Upper lobe of right lung (tissue), 1 donor: ENCODE measurements around the gene ADRA2C. TPM values are rescaled to one million over a fixed set of nuclear protein-coding genes. Genes with fewer than 3 reads are reported as not detected.
A peak's percentile ranks its signal among the peaks of the same experiment; 100 is the strongest.

Experiments
- ATAC-seq: fragments of 200-7000 bp; cut with Tn5 transposase; one replicate; pipeline ENCODE4 v1.9.1; 2020; ENCODE audit warnings: mild to moderate bottlenecking, moderate library complexity
- DNase-seq: peaks from one replicate; pipeline ENCODE4 v3.0.0-alpha.2; 2020
- H3K27ac ChIP-seq: fragments of 200-600 bp; one replicate; pipeline ENCODE4 v1.8.0; 2022
- H3K27me3 ChIP-seq: fragments of 200-600 bp; one replicate; pipeline ENCODE4 v1.8.0; 2022; ENCODE audit warnings: mild to moderate bottlenecking
- H3K36me3 ChIP-seq: fragments of 200-600 bp; one replicate; pipeline ENCODE4 v1.8.0; 2022
- H3K4me1 ChIP-seq: fragments of 200-600 bp; one replicate; pipeline ENCODE4 v1.8.0; 2022
- H3K4me3 ChIP-seq: fragments of 200-600 bp; one replicate; pipeline ENCODE4 v1.8.0; 2022; ENCODE audit warnings: mild to moderate bottlenecking
- H3K9me3 ChIP-seq: fragments of 200-600 bp; one replicate; pipeline ENCODE4 v1.8.0; 2022
- intact Hi-C: fragments of 100-400 bp; cut with DNase I; formaldehyde crosslinking; loops from one replicate; pipeline ENCODE4 v1.11.0; 2022
- total RNA-seq: library from RNA; stranded (reverse); fragmentation: NEBNext Ultra II Directional; extraction: Animal tissue kit (Norgen Biotek cat#: 25700); gene quantifications from one replicate; pipeline ENCODE4 v1.2.1, GENCODE V29; 2021
- TF ChIP-seq, protein P1 (sequence below): fragments of 200-600 bp; IDR thresholded peaks from one replicate; pipeline ENCODE4 v1.8.0; 2022; ENCODE audit warnings: antibody characterized with exemption
- donor health status: DM: no; HTN: yes; CAD: no; lungs with severe emphysema.

The ADRA2C gene
- total RNA-seq, 1 donor from 2014 or later: 7.3 TPM

DNA sequence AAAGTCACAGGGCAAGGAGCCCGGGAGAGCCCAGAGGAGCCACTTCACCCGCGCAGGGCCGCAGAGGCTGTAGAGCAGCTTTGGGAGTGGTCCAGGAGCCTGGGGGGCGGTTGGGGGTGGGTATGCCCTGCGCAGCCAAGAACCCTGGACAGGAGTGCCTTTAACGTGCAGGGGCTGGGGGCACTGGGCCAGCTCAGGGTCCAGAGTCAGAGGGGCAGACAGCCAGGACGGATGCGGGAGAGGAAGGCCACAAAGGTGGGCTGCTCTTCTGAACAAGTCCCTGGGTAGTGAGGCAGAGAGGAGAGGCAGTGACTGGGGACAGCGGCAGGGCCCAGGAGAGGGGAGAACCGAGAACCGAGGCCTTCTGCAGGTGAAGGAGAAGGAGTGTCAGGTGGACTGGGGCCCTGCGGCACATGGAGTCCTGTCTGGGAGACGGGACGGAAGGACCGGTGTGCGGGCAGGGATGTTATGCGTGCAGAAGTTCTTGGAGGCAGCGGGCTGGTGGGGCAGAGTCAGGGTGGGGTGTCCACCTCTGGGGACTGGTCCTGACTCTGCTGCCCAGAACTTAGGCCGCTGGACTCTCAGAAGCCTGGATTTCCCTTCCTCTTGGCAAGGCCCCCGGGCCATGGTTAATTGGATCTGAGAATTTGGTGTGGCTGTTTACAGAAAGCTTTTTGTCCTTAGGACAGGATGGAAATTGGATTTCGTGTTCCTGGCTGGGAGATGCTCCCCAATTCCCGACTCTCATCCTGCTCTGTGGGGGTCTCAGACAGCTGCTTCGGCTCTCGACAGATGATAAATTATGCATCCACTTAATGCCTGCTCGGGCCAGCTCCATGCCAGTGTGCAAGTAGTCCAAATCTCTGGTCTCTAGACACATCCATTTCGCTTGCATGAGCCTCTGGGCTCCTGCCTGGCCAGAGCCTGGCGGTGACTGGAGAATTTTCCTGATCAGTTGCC is 31.9 kb downstream of the ADRA2C start:
- peaks cover 7% of the 10 kb centered on the region for H3K9me3 ChIP-seq
- peak; percentile 18 for ATAC-seq
- H3K4me1 ChIP-seq: no peaks in the 10 kb centered on the region
- TF ChIP-seq, protein P1, sequence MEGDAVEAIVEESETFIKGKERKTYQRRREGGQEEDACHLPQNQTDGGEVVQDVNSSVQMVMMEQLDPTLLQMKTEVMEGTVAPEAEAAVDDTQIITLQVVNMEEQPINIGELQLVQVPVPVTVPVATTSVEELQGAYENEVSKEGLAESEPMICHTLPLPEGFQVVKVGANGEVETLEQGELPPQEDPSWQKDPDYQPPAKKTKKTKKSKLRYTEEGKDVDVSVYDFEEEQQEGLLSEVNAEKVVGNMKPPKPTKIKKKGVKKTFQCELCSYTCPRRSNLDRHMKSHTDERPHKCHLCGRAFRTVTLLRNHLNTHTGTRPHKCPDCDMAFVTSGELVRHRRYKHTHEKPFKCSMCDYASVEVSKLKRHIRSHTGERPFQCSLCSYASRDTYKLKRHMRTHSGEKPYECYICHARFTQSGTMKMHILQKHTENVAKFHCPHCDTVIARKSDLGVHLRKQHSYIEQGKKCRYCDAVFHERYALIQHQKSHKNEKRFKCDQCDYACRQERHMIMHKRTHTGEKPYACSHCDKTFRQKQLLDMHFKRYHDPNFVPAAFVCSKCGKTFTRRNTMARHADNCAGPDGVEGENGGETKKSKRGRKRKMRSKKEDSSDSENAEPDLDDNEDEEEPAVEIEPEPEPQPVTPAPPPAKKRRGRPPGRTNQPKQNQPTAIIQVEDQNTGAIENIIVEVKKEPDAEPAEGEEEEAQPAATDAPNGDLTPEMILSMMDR: no peak
- DNase-seq: no peak
- H3K4me3 ChIP-seq: no peak overlapping the region
- intact Hi-C loops: no loop called here
- no peak overlapping the region for H3K27ac ChIP-seq
- peaks cover 5% of the 10 kb centered on the region for H3K27me3 ChIP-seq
- H3K36me3 ChIP-seq: no peaks in the 10 kb centered on the region

DNA sequence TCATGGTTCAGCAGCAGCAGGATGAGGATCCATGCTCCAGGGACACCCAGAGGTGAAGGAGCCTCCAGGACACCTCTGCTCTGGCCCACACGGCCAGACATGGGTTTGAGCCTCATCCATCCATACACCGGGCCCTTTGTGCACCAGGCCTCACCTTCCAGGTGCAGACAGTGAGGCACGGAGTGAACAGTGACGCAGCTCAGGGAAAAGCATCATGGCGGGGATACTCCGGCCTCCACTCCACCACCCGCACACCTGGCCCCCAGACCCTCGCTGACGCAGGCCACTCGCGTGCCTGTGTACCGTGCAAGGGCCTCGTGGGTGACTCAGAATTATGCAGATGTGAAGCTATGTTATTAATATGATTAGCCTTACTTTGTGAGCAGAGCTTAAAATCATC is 33.3 kb downstream of the ADRA2C start:
- Histone ChIP-seq H3K4me3 (no peak overlapping the region), H3K27ac (no peak overlapping the region), H3K27me3 (peaks cover 13% of the 10 kb centered on the region), H3K36me3 (no peaks in the 10 kb centered on the region), H3K9me3 (peaks cover 7% of the 10 kb centered on the region), H3K4me1 (no peaks in the 10 kb centered on the region)
- DNase-seq (no peak), ATAC-seq (peak; percentile 11)
- intact Hi-C loops: no loop called here
- TF ChIP-seq, protein P1: no peak

DNA sequence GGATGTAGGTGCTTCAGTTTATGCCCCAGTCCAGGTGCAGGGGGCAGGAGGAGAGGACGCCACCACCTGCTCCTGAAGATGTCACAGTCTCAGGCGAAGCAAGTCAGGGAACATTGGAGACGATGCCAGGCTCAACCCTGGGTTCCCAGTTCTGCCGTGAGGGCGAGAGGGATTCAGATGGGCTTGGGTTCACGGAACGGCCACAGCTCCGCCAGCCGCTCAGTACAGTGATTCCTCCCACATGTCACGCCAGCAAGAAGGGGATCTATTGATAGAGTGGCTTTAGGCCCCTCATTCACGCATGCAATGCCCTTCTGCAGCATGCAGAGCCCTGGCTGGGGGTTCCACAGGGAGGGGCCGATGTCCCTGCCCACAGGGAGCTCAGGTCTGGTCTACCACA is 34.2 kb downstream of the ADRA2C start:
- H3K9me3 ChIP-seq: peaks cover 7% of the 10 kb centered on the region
- H3K27me3 ChIP-seq: peaks cover 14% of the 10 kb centered on the region
- no peak overlapping the region for H3K27ac ChIP-seq
- no peaks in the 10 kb centered on the region for H3K36me3 ChIP-seq
- DNase-seq (no peak), ATAC-seq (no peak)
- intact Hi-C loops: no loop called here
- H3K4me1 ChIP-seq: no peaks in the 10 kb centered on the region
- no peak overlapping the region for H3K4me3 ChIP-seq
- TF ChIP-seq, protein P1: no peak

DNA sequence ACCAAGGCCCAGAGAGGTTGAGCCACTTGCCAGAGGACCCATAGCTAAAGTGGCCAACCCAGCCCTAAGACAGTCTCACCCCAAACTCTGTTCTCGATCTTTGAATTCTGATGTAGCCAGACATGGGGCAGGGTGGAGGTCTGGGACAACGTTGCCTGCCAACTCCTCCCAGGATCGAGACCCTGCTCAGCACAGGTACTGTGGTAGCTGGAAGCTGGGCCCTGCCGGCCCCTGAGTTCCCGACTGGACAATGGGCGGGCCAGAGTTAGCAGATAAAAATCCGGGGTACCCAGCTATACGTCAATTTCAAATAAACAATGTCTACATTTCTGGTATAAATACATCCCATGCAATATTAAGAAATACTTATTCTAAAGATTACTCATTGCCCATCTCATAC is 35.3 kb downstream of the ADRA2C start:
- DNase-seq: no peak
- H3K9me3 ChIP-seq: no peaks in the 10 kb centered on the region
- no peaks in the 10 kb centered on the region for H3K36me3 ChIP-seq
- H3K4me3 ChIP-seq: no peak overlapping the region
- H3K4me1 ChIP-seq: no peaks in the 10 kb centered on the region
- no peak overlapping the region for H3K27ac ChIP-seq
- intact Hi-C loops: no loop called here
- no peak for ATAC-seq
- TF ChIP-seq, protein P1: no peak
- peaks cover 14% of the 10 kb centered on the region for H3K27me3 ChIP-seq

DNA sequence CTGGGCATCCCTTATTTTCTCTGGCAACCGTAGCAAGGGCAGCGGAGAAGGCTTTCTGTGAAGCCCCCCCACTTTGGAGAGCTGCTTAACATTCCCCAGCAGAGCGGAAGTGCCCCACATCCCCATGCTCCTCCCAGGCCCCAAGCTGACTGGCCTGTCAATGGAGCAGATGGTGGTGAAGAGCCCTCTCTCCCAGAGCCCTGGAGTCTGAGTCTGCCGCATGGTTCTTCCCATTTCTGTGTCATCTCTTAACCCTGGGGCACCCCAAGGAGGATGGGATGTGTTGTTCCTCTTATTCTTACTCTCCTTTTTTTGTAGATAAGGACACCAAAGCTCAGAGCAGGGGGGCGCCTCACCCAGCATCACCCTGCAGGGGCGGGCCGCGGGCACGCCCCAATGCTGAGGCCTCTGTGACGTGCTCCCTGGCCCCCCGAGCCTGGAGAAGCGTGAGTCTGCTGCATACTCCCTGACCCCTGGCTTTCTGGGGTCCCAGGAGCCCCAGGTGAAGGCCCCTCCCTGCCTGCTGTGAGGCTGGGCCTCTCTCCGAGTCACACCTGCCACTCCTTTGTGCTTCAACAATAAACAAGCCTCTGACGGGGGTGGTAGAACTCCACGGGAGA is 35.9 kb downstream of the ADRA2C start:
- intact Hi-C loops: no loop called here
- Histone ChIP-seq H3K4me1 (no peaks in the 10 kb centered on the region), H3K4me3 (no peak overlapping the region), H3K27me3 (peaks cover 14% of the 10 kb centered on the region), H3K27ac (no peak overlapping the region), H3K9me3 (no peaks in the 10 kb centered on the region), H3K36me3 (no peaks in the 10 kb centered on the region)
- DNase-seq: no peak
- ATAC-seq: no peak
- TF ChIP-seq, protein P1: no peak
